ENCODE measurements around the gene EXOC4.
A peak's percentile ranks its signal among the peaks of the same experiment; 100 is the strongest.

EXOC4 gene

GRCh38 chr7:133364959-133365690, 112.2 kb downstream of the EXOC4 start:
- DNase-seq (ENCODE audit: low spot score), result no peak

GRCh38 chr7:133365917-133366316, 113.0 kb downstream of the EXOC4 start:
- no peak for DNase-seq (ENCODE audit: low spot score)

GRCh38 chr7:133367561-133367960, 114.7 kb downstream of the EXOC4 start:
- DNase-seq (ENCODE audit: low spot score), result no peak

- DNase-seq (ENCODE audit: low spot score), result no peak
Observed at GRCh38 chr7:133369130-133369529, 116.3 kb downstream of the EXOC4 start.

GRCh38 chr7:133371616-133372015, 118.7 kb downstream of the EXOC4 start:
- no peak for DNase-seq (ENCODE audit: low spot score)

GRCh38 chr7:133372337-133372736, 119.5 kb downstream of the EXOC4 start:
- DNase-seq (ENCODE audit: low spot score), result no peak

GRCh38 chr7:133376514-133376913, 123.6 kb downstream of the EXOC4 start:
- DNase-seq (ENCODE audit: low spot score), result peak; percentile 22

GRCh38 chr7:133381965-133382364, 129.1 kb downstream of the EXOC4 start:
- no peak for DNase-seq (ENCODE audit: low spot score)

- no peak for DNase-seq (ENCODE audit: low spot score)
Observed at GRCh38 chr7:133382775-133383559, 130.1 kb downstream of the EXOC4 start.

- DNase-seq (ENCODE audit: low spot score), result no peak
Observed at GRCh38 chr7:133386205-133386604, 133.3 kb downstream of the EXOC4 start.

GRCh38 chr7:133389727-133390126, 136.8 kb downstream of the EXOC4 start:
- DNase-seq (ENCODE audit: low spot score), result no peak

- DNase-seq (ENCODE audit: low spot score), result peak; percentile 37
Observed at GRCh38 chr7:133391206-133391605, 138.3 kb downstream of the EXOC4 start.

- DNase-seq (ENCODE audit: low spot score), result no peak
Observed at GRCh38 chr7:133394369-133394768, 141.5 kb downstream of the EXOC4 start.

- DNase-seq (ENCODE audit: low spot score), result no peak
Observed at GRCh38 chr7:133395551-133395950, 142.7 kb downstream of the EXOC4 start.

- no peak for DNase-seq (ENCODE audit: low spot score)
Observed at GRCh38 chr7:133398506-133398905, 145.6 kb downstream of the EXOC4 start.

GRCh38 chr7:133401225-133401624, 148.3 kb downstream of the EXOC4 start:
- DNase-seq (ENCODE audit: low spot score), result no peak

- no peak for DNase-seq (ENCODE audit: low spot score)
Observed at GRCh38 chr7:133408212-133408611, 155.3 kb downstream of the EXOC4 start.

GRCh38 chr7:133409421-133409820, 156.5 kb downstream of the EXOC4 start:
- no peak for DNase-seq (ENCODE audit: low spot score)

- DNase-seq (ENCODE audit: low spot score), result no peak
Observed at GRCh38 chr7:133409966-133410365, 157.1 kb downstream of the EXOC4 start.

GRCh38 chr7:133411395-133411794, 158.5 kb downstream of the EXOC4 start:
- DNase-seq (ENCODE audit: low spot score), result no peak

GRCh38 chr7:133412942-133413341, 160.1 kb downstream of the EXOC4 start:
- peak; percentile 12 for DNase-seq (ENCODE audit: low spot score)

GRCh38 chr7:133419041-133419440, 166.2 kb downstream of the EXOC4 start:
- no peak for DNase-seq (ENCODE audit: low spot score)

- no peak for DNase-seq (ENCODE audit: low spot score)
Observed at GRCh38 chr7:133423618-133424017, 170.7 kb downstream of the EXOC4 start.

Measured in Ammon's horn (tissue), 1 donor.